DMS153 (cell line): ENCODE results near the gene MYOM3.
A peak's percentile ranks its signal among the peaks of the same experiment; 100 is the strongest.

Experiments used
- DNase-seq: peaks from one replicate; lab custom pipeline; 2025; lab: John Stamatoyannopoulos, UW

MYOM3 gene

GRCh38 chr1:24114753-24115152 is 2.8 kb upstream of the MYOM3 start:
- no peak for DNase-seq

DNA sequence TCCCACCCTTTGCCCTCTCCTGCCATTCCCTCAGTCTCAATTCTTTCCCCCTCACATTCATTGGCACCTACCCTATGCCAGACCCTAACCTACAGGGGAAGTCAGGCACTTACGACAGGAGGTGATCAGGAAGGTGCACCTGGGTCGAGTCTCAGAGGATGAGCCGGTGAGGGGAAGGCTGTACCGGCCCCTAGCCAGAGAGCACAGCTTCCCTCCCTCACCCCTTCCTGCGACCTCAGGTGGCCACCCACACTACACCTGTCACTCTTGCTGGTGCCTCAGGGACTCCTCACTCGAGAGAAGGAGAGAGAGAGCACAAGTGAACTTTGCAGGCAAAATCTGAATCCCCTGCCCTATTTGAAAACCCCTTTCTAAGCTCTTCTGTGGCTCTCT is 1.7 kb upstream of the MYOM3 start:
- DNase-seq = no peak

GRCh38 chr1:24111262-24111995 is 506 bp downstream of the MYOM3 start:
- DNase-seq = no peak

GRCh38 chr1:24110642-24111261 is 1.2 kb downstream of the MYOM3 start:
- no peak for DNase-seq

- no peak for DNase-seq
These were observed 2.1 kb downstream of the MYOM3 start for GRCh38 chr1:24109686-24110475.

GRCh38 chr1:24109166-24109483 is 2.8 kb downstream of the MYOM3 start:
- DNase-seq = no peak

GRCh38 chr1:24108334-24109165 is 3.4 kb downstream of the MYOM3 start:
- DNase-seq = no peak

- DNase-seq = no peak
These were observed 4.3 kb downstream of the MYOM3 start for GRCh38 chr1:24107462-24108138.

DNA sequence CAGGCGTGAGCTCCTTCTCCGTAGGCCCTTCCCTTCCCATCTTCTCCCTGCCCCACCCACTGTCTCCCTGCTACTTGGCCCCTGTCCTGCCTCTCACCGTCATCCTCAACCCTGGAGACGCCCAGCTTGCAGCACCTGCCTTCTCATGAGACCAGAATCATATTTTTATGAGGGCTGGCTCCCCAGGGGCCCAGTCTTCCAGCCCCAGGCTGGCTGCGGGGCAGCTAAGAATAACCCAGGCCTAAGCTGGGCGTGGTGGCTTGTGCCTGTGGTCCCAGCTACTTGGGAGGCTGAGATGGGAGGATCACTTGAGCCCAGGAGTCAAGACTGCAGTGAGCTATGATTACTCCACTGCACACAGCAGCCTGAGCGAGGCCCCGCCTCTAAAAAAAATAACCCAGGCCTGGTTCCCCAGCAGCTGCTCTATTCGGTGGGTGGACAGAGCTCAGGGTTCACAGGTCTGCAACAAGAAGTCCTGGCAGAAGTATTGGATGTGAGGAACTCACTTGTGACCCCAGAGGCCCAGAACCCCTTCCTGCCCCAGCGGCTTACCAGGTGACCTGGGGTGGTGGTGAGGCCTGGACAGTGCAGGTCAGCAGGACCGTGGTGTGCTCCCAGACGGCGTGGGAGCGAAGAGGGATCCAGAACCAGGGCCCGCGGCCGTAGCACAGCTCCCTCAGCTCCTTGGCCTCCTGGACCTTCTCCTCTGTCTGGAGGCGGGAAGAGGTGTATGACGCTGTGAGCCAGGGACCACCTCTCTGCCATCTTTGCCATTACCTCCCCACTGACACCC is 6.4 kb downstream of the MYOM3 start:
- DNase-seq = no peak

- DNase-seq = no peak
These were observed 7.1 kb downstream of the MYOM3 start for GRCh38 chr1:24104854-24105253.

GRCh38 chr1:24103879-24104278 is 8.1 kb downstream of the MYOM3 start:
- DNase-seq = no peak

DNA sequence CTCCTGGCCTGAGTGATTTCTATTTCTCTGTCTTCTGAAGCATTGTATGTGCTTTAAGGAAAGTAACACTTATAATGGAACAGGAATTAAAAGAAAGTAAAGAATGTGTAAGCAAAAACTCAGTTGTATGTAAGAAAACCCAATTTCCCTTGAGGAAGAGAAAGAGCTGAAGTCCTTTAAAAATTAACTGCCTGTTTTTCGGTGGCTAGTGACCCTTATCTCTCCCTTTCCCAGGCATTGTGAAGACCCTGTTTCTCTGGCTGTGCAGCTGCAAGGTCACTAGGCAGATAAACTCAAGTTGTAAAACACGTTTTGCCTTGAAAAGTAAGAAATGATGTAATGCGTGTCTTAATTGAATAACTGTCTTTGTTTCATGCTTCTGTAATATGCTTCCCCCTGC is 8.5 kb downstream of the MYOM3 start:
- no peak for DNase-seq

DNA sequence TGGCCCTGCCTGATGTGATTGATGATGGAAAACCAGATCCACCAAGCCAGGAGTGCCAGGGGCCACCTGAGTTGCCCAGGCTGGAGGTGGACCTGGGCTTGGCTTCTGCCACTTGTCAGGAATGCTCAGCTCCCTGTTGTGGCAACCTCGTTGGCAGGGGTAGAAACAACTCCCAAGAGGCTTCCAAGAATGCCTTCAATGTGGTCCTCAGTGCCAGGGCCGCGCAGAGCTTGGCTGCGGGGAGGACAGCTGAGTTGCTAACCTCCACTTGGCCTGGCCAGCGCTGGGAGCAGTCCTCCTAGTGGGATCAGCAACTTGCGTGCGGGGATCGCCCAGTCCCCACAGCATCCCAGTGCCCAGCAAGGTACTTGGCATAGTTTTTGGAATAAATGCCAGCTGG is 9.0 kb downstream of the MYOM3 start:
- no peak for DNase-seq

- DNase-seq = peak; percentile 5
These were observed 9.9 kb downstream of the MYOM3 start for GRCh38 chr1:24101796-24102586.

DNA sequence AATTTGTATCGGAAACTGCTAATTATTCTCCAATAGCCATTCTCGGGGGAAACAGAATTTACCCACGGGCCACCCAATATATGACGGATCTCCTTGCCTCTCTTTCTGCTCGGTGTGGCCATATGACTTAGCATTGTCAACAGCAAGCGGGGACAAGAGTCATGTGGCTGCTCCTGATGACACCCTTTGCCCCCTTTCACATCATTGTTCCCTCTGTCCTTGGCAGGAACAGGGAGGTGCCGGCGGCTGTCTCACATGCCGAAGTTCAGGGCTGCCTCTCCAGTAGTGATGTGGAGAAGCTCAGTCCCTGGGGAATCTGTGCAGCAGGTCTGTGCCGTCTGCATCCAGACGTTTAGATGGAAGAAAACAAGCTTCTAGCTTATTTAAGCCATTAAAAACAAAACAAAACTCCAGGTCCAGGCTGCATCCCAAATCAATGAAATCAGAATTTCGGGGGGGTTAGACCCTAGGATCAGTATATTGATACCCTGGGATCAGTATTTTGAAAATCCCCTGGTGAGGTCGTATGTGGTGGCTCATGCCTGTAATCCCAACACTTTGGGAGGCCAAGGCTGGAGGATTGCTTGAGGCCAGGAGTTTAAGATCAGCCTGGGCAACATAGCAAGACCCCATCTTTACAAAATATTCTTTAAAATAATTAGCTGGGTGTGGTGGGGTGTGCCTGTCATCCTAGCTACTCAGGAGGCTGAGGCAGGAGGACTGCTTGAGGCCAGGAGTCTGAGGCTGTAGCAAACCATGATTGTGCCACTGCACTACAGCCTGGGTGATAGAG is 10.8 kb downstream of the MYOM3 start:
- no peak for DNase-seq

DNA sequence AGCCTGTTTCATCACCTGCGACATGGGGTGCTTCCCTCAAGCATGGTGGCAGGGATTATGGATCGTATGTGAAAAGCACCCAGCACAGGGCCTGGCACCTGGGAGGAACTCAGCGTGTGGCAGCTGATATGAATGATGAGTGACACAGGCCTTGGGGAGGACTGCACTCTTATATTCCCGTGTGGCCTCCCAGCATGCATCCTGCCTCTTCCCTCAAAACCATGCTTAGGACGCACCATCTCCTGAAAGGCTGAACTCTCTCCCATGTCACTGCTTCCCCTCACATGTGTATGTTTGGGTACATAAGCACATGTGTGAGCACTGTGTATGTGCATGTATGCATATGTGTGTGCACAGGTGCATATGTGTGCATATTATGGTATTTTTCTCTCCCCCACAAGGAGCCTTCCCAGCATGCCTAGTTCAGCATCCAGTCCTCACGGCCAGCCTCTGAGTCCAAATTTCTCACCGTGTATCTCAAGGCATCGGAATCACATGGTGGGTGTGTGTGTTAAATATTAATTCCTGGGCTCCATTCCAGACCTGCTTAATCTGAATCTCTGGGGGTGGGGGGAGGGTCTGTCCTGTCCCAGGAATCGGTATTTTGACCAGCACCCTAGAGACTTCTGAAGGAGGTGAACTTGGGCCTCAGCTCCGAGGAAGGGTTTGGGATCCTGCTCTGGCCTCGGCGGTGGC is 12.8 kb downstream of the MYOM3 start:
- no peak for DNase-seq

DNA sequence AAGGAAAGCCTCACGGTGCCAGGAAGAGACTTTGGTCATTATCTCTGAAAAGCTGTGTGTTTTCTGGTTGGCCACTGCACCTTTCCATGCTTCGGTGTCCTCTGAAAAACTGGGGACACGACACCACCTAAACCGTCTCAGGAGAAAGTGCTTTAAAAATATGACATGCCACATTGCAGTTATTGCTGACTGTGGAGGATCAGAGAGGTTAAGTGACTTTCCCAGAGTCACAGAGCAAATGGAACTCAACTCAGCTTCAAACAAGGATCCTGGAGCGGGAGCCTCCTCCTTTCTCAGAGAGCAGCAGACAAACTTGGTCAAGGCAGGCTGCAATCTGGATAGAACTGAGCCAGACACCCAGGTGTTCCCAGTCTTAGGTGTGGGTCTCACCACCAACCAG is 13.8 kb downstream of the MYOM3 start:
- DNase-seq = no peak

DNA sequence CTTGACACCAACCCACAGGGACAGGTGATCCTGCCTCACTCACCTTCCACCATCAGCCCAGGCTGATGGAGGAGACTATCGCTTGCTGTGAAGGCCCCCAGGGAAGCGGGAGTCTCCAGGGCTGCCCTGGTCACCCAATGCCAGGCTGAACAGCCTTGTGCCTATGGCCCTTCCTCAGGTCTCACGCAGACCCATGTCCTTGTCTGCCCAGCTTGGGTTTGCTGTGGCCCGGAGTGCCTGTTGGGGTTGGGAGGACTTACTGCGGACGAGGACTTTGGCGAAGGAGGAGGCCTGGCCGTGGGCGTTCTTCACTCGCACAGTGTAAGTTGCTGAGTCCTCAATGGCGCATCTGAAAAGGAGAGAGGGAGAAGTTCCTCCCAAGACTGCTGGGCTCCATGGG is 14.3 kb downstream of the MYOM3 start:
- no peak for DNase-seq

DNA sequence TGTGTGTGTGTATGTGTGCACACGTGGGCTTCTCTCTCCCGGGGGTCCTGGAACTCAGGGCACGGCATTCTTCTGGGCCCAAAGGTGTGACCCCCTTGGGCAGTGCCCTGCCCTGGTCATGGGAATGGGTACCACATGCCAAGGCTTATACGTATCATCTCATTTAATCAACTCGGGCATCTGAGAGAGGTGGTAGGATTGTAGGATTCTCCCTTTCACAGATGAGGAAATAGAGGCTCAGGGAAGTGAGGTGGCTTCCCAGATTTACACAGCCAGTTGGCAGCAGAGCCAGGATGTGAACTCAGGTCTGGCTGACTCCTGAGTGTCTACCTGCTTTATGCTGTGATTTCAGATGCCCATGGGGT is 15.2 kb downstream of the MYOM3 start:
- no peak for DNase-seq
